ENCODE measurements around the gene MDFIC.

Gene MDFIC

GRCh38 chr7:115010441-115010820 is 88.5 kb downstream of the MDFIC start:
- Histone ChIP-seq H3K14ac (ENCODE audit: low read length) (no peak overlapping the region), H3K4me1 (ENCODE audit: control insufficient read depth in 1 of 2, insufficient read depth in 2 of 2, low read length in 2 of 2) (no peaks in the 10 kb centered on the region), H3K9ac (ENCODE audit: low read length) (no peak overlapping the region), H4K91ac (ENCODE audit: low read depth, low read length) (no peak overlapping the region), H3K4ac (ENCODE audit: low read depth, low read length) (no peak overlapping the region), H4K12ac (ENCODE audit: low read depth, low read length) (no peak overlapping the region), H3K18ac (ENCODE audit: low read length) (no peak overlapping the region), H3K79me2 (ENCODE audit: control insufficient read depth, insufficient read depth, low read length, poor library complexity) (no peaks in the 10 kb centered on the region), H2BK5ac (ENCODE audit: low read depth, low read length, poor library complexity) (no peak overlapping the region), H2BK120ac (ENCODE audit: insufficient read depth, low read length, poor library complexity) (no peak overlapping the region), H3K23ac (ENCODE audit: low read length) (no peak overlapping the region), H3K79me1 (ENCODE audit: low read length) (no peaks in the 10 kb centered on the region), H2AFZ (ENCODE audit: insufficient read depth, low read length, poor library complexity) (no peak overlapping the region), H3K27ac (ENCODE audit: low read depth, low read length) (no peak overlapping the region), H3K36me3 (ENCODE audit: control insufficient read depth in 1 of 2, insufficient read depth in 2 of 2, low read length in 2 of 2) (no peaks in the 10 kb centered on the region), H3K27me3 (ENCODE audit: insufficient read depth, low read length) (no peaks in the 10 kb centered on the region), H3K4me3 (ENCODE audit: low read depth, low read length) (no peak overlapping the region), H3K9me3 (ENCODE audit: insufficient read depth, low read depth, low read length) (peaks cover 2% of the 10 kb centered on the region), H2BK12ac (ENCODE audit: low read length) (no peak overlapping the region), H3K4me2 (ENCODE audit: low read length) (no peak overlapping the region), H4K8ac (ENCODE audit: low read depth, low read length) (no peak overlapping the region), H2AK5ac (ENCODE audit: low read length) (no peak overlapping the region)
- WGBS (ENCODE audit: extremely low coverage, insufficient coverage, insufficient read length), result no CpG with 5 or more reads among the region's 1 CpG
- no peak for DNase-seq

DNA sequence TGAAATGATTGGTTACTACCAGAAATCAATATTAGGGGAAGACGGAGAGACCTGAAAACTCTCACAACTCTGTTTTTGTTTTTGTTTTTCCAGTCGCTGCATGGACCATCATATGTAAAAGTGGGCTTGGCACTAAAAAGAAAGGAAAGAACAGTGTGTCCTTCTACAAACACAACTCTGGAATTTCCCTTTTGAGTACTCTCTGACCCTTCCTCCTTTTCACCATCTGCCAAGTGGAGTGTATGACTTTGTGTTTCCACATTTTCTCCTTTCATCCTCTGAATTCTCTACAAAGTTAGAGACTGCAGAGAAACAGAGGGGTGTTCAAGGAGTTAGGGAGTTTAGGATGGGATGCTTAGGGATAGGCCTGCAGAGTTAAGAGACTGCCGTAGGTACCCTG is 92.0 kb downstream of the MDFIC start:
- no peak overlapping the region for H2BK12ac ChIP-seq (ENCODE audit: low read length)
- WGBS (ENCODE audit: extremely low coverage, insufficient coverage, insufficient read length), result no CpG with 5 or more reads among the region's 3 CpGs
- no peak overlapping the region for H2AFZ ChIP-seq (ENCODE audit: insufficient read depth, low read length, poor library complexity)
- no peak overlapping the region for H2BK120ac ChIP-seq (ENCODE audit: insufficient read depth, low read length, poor library complexity)
- no peak overlapping the region for H3K4me2 ChIP-seq (ENCODE audit: low read length)
- H3K9ac ChIP-seq (ENCODE audit: low read length), result no peak overlapping the region
- H3K79me2 ChIP-seq (ENCODE audit: control insufficient read depth, insufficient read depth, low read length, poor library complexity), result no peaks in the 10 kb centered on the region
- no peaks in the 10 kb centered on the region for H3K27me3 ChIP-seq (ENCODE audit: insufficient read depth, low read length)
- no peak overlapping the region for H3K4me3 ChIP-seq (ENCODE audit: low read depth, low read length)
- H4K12ac ChIP-seq (ENCODE audit: low read depth, low read length), result no peak overlapping the region
- no peak overlapping the region for H2BK5ac ChIP-seq (ENCODE audit: low read depth, low read length, poor library complexity)
- no peak overlapping the region for H3K14ac ChIP-seq (ENCODE audit: low read length)
- H3K9me3 ChIP-seq (ENCODE audit: insufficient read depth, low read depth, low read length), result no peaks in the 10 kb centered on the region
- no peak overlapping the region for H3K4ac ChIP-seq (ENCODE audit: low read depth, low read length)
- no peak overlapping the region for H4K91ac ChIP-seq (ENCODE audit: low read depth, low read length)
- no peak overlapping the region for H2AK5ac ChIP-seq (ENCODE audit: low read length)
- no peak overlapping the region for H4K8ac ChIP-seq (ENCODE audit: low read depth, low read length)
- no peaks in the 10 kb centered on the region for H3K79me1 ChIP-seq (ENCODE audit: low read length)
- H3K36me3 ChIP-seq (ENCODE audit: control insufficient read depth in 1 of 2, insufficient read depth in 2 of 2, low read length in 2 of 2), result peaks cover 0 to 3% of the 10 kb centered on the region in 2 experiments
- H3K18ac ChIP-seq (ENCODE audit: low read length), result no peak overlapping the region
- no peak overlapping the region for H3K27ac ChIP-seq (ENCODE audit: low read depth, low read length)
- no peaks in the 10 kb centered on the region for H3K4me1 ChIP-seq (ENCODE audit: control insufficient read depth in 1 of 2, insufficient read depth in 2 of 2, low read length in 2 of 2)
- no peak overlapping the region for H3K23ac ChIP-seq (ENCODE audit: low read length)
- no peak for DNase-seq

DNA sequence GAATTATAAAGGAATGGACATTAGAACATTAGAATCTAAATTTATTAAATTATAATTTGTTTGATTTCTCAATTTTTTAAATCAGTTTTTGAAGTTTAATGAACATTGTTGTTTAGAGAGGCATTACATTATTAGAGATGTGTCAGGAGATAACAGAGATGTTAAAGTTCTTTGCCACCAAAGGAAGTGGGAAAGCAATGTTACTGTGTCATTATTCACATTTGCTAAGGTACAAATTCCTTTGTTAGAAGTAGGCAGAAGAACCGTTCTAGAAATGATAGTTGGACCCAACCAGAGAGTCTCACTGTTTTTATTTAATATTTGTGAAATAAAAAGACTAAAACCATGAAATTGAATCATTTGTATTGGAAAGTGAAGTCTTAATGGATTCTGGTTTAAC is 92.9 kb downstream of the MDFIC start:
- no peaks in the 10 kb centered on the region for H3K79me2 ChIP-seq (ENCODE audit: control insufficient read depth, insufficient read depth, low read length, poor library complexity)
- no peak overlapping the region for H3K4me2 ChIP-seq (ENCODE audit: low read length)
- H3K27ac ChIP-seq (ENCODE audit: low read depth, low read length), result no peak overlapping the region
- no peak overlapping the region for H4K91ac ChIP-seq (ENCODE audit: low read depth, low read length)
- H3K36me3 ChIP-seq (ENCODE audit: control insufficient read depth in 1 of 2, insufficient read depth in 2 of 2, low read length in 2 of 2), result peaks cover 0 to 3% of the 10 kb centered on the region in 2 experiments
- H2BK5ac ChIP-seq (ENCODE audit: low read depth, low read length, poor library complexity), result no peak overlapping the region
- H3K79me1 ChIP-seq (ENCODE audit: low read length), result no peaks in the 10 kb centered on the region
- no peak overlapping the region for H4K8ac ChIP-seq (ENCODE audit: low read depth, low read length)
- no CpG with 5 or more reads among the region's 1 CpG for WGBS (ENCODE audit: extremely low coverage, insufficient coverage, insufficient read length)
- H3K23ac ChIP-seq (ENCODE audit: low read length), result no peak overlapping the region
- H2BK120ac ChIP-seq (ENCODE audit: insufficient read depth, low read length, poor library complexity), result no peak overlapping the region
- no peak overlapping the region for H2AK5ac ChIP-seq (ENCODE audit: low read length)
- no peak overlapping the region for H3K14ac ChIP-seq (ENCODE audit: low read length)
- no peak overlapping the region for H3K4ac ChIP-seq (ENCODE audit: low read depth, low read length)
- H2AFZ ChIP-seq (ENCODE audit: insufficient read depth, low read length, poor library complexity), result no peak overlapping the region
- no peak for DNase-seq
- H4K12ac ChIP-seq (ENCODE audit: low read depth, low read length), result no peak overlapping the region
- no peaks in the 10 kb centered on the region for H3K9me3 ChIP-seq (ENCODE audit: insufficient read depth, low read depth, low read length)
- H3K9ac ChIP-seq (ENCODE audit: low read length), result no peak overlapping the region
- no peaks in the 10 kb centered on the region for H3K4me1 ChIP-seq (ENCODE audit: control insufficient read depth in 1 of 2, insufficient read depth in 2 of 2, low read length in 2 of 2)
- no peak overlapping the region for H3K4me3 ChIP-seq (ENCODE audit: low read depth, low read length)
- H2BK12ac ChIP-seq (ENCODE audit: low read length), result no peak overlapping the region
- H3K18ac ChIP-seq (ENCODE audit: low read length), result no peak overlapping the region
- no peaks in the 10 kb centered on the region for H3K27me3 ChIP-seq (ENCODE audit: insufficient read depth, low read length)

- no peak overlapping the region for H2AFZ ChIP-seq (ENCODE audit: insufficient read depth, low read length, poor library complexity)
- H3K36me3 ChIP-seq (ENCODE audit: control insufficient read depth in 1 of 2, insufficient read depth in 2 of 2, low read length in 2 of 2), result peaks cover 0 to 3% of the 10 kb centered on the region in 2 experiments
- H3K9ac ChIP-seq (ENCODE audit: low read length), result no peak overlapping the region
- H3K4me2 ChIP-seq (ENCODE audit: low read length), result no peak overlapping the region
- peak; percentile 87 to 93 for DNase-seq
- no CpG with 5 or more reads among the region's 4 CpGs for WGBS (ENCODE audit: extremely low coverage, insufficient coverage, insufficient read length)
- H3K4me3 ChIP-seq (ENCODE audit: low read depth, low read length), result no peak overlapping the region
- no peak overlapping the region for H3K14ac ChIP-seq (ENCODE audit: low read length)
- H3K4me1 ChIP-seq (ENCODE audit: control insufficient read depth in 1 of 2, insufficient read depth in 2 of 2, low read length in 2 of 2), result no peaks in the 10 kb centered on the region
- no peak overlapping the region for H3K4ac ChIP-seq (ENCODE audit: low read depth, low read length)
- no peak overlapping the region for H3K23ac ChIP-seq (ENCODE audit: low read length)
- H3K27me3 ChIP-seq (ENCODE audit: insufficient read depth, low read length), result no peaks in the 10 kb centered on the region
- no peaks in the 10 kb centered on the region for H3K79me2 ChIP-seq (ENCODE audit: control insufficient read depth, insufficient read depth, low read length, poor library complexity)
- H3K18ac ChIP-seq (ENCODE audit: low read length), result no peak overlapping the region
- H2BK5ac ChIP-seq (ENCODE audit: low read depth, low read length, poor library complexity), result no peak overlapping the region
- no peaks in the 10 kb centered on the region for H3K79me1 ChIP-seq (ENCODE audit: low read length)
- no peak overlapping the region for H4K8ac ChIP-seq (ENCODE audit: low read depth, low read length)
- H2BK120ac ChIP-seq (ENCODE audit: insufficient read depth, low read length, poor library complexity), result no peak overlapping the region
- H3K9me3 ChIP-seq (ENCODE audit: insufficient read depth, low read depth, low read length), result no peaks in the 10 kb centered on the region
- no peak overlapping the region for H2AK5ac ChIP-seq (ENCODE audit: low read length)
- no peak overlapping the region for H4K91ac ChIP-seq (ENCODE audit: low read depth, low read length)
- H4K12ac ChIP-seq (ENCODE audit: low read depth, low read length), result no peak overlapping the region
- no peak overlapping the region for H2BK12ac ChIP-seq (ENCODE audit: low read length)
- no peak overlapping the region for H3K27ac ChIP-seq (ENCODE audit: low read depth, low read length)
These were observed 93.7 kb downstream of the MDFIC start for GRCh38 chr7:115015619-115016018.

Measured in trophoblast cell (in vitro differentiated cells and primary cell).